Measurements from ENCODE around the gene INTS2. TPM values are rescaled to one million over a fixed set of nuclear protein-coding genes. Genes with fewer than 3 reads are reported as not detected.

The INTS2 gene
- 10 to 100 TPM; 13.5 to 18.5 TPM for total RNA-seq
- 1 to 10 TPM; 2.4 to 3.4 TPM for polyA plus RNA-seq
- long read RNA-seq, donor 1, full-length matches to known transcripts = 2 of 2 reads
- long read RNA-seq, donor 1, partial matches to known transcripts = 0 of 2 reads
- long read RNA-seq, donor 1, other reads (novel, unspliced or antisense) = 0 of 2 reads
- long read RNA-seq, donor 2 = 0 reads
- long read RNA-seq, donor 3 = 0 reads
- long read RNA-seq, donor 4 = 0 reads
- long read RNA-seq, donor 5 = 0 reads

GRCh38 chr17:61927208-61928100, at the start of gene INTS2:
INTS2 (minus strand) TSS chr17:61927982; CDS start chr17:61926644, 1,338 bp downstream.
- Histone ChIP-seq H3K36me3 (ENCODE audit: control insufficient read depth in 4 of 4, insufficient read depth in 4 of 4, low read length in 4 of 4) (peaks cover 0 to 12% (median 2%) of the 10 kb centered on the region in 4 donors), H3K9me3 (ENCODE audit: control insufficient read depth in 4 of 4, insufficient read depth in 3 of 4, low read length in 3 of 4) (no peaks in the 10 kb centered on the region), H3K4me1 (ENCODE audit: control insufficient read depth in 5 of 5, insufficient read depth in 5 of 5, low read length in 5 of 5) (peaks cover 0 to 14% (median 6%) of the 10 kb centered on the region in 5 donors), H3K27me3 (ENCODE audit: control insufficient read depth in 3 of 3, insufficient read depth in 3 of 3, low read length in 2 of 3) (no peaks in the 10 kb centered on the region), H3K27ac (ENCODE audit: low read depth in 1 of 2, low read length in 1 of 2) (peak within 1 kb of the TSS; percentile 40 to 89), H3K9ac (ENCODE audit: insufficient read depth in 1 of 2, low read length in 2 of 2) (peak within 1 kb of the TSS; percentile 86 to 97), H3K4me3 (peak within 1 kb of the TSS; percentile 71)
- peak; percentile 95 for ATAC-seq (ENCODE audit: insufficient read depth, low FRiP score)
- 0% methylated on average over 58 of the region's 58 CpGs for WGBS, 2 donors
- peak; percentile 97 to 98 (median 97) for DNase-seq
- TF ChIP-seq, protein P1, sequence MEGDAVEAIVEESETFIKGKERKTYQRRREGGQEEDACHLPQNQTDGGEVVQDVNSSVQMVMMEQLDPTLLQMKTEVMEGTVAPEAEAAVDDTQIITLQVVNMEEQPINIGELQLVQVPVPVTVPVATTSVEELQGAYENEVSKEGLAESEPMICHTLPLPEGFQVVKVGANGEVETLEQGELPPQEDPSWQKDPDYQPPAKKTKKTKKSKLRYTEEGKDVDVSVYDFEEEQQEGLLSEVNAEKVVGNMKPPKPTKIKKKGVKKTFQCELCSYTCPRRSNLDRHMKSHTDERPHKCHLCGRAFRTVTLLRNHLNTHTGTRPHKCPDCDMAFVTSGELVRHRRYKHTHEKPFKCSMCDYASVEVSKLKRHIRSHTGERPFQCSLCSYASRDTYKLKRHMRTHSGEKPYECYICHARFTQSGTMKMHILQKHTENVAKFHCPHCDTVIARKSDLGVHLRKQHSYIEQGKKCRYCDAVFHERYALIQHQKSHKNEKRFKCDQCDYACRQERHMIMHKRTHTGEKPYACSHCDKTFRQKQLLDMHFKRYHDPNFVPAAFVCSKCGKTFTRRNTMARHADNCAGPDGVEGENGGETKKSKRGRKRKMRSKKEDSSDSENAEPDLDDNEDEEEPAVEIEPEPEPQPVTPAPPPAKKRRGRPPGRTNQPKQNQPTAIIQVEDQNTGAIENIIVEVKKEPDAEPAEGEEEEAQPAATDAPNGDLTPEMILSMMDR (IDR thresholded peaks at IDR 0.05; ENCODE audit: control extremely low read depth, extremely low read depth) = no peak

DNA sequence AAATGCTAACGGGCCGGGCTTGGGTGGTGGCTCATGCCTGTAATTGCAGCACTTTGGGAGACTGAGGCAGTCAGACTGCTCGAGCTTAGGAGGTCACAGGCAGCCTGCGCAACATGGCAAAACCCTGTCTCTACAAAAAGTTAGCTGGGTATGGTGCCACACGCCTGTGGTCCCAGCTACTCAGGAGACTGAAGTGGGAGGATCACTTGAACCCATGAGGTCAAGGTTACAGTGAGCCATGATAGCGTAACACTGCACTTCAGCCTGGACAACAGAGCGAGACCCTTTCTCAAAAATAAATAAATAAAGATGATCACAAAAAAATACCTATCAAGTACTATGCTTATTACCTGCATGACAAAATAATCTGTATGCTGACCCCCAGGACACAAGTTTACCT, 46.3 kb upstream of the INTS2 start:
- DNase-seq (no peak), ATAC-seq (ENCODE audit: insufficient read depth, low FRiP score) (no peak)
- no peak overlapping the region for H3K4me3 ChIP-seq
- H3K9me3 ChIP-seq (ENCODE audit: control insufficient read depth in 4 of 4, insufficient read depth in 3 of 4, low read length in 3 of 4) = no peaks in the 10 kb centered on the region
- H3K27me3 ChIP-seq (ENCODE audit: control insufficient read depth in 3 of 3, insufficient read depth in 3 of 3, low read length in 2 of 3) = no peaks in the 10 kb centered on the region
- H3K27ac ChIP-seq (ENCODE audit: low read depth in 1 of 2, low read length in 1 of 2) = no peak overlapping the region
- 95% methylated on average over 7 of the region's 7 CpGs for WGBS, 2 donors
- peaks cover 12 to 20% (median 16%) of the 10 kb centered on the region in 4 donors for H3K36me3 ChIP-seq (ENCODE audit: control insufficient read depth in 4 of 4, insufficient read depth in 4 of 4, low read length in 4 of 4)
- H3K4me1 ChIP-seq (ENCODE audit: control insufficient read depth in 5 of 5, insufficient read depth in 5 of 5, low read length in 5 of 5) = no peaks in the 10 kb centered on the region
- H3K9ac ChIP-seq (ENCODE audit: insufficient read depth in 1 of 2, low read length in 2 of 2) = no peak overlapping the region
- TF ChIP-seq, protein P1 (IDR thresholded peaks at IDR 0.05; ENCODE audit: control extremely low read depth, extremely low read depth) = no peak

GRCh38 chr17:61972311-61972710, 44.5 kb upstream of the INTS2 start:
- no peak for DNase-seq
- peaks cover 14 to 23% (median 19%) of the 10 kb centered on the region in 4 donors for H3K36me3 ChIP-seq (ENCODE audit: control insufficient read depth in 4 of 4, insufficient read depth in 4 of 4, low read length in 4 of 4)
- no peak for ATAC-seq (ENCODE audit: insufficient read depth, low FRiP score)
- H3K4me3 ChIP-seq = no peak overlapping the region
- no peaks in the 10 kb centered on the region for H3K4me1 ChIP-seq (ENCODE audit: control insufficient read depth in 5 of 5, insufficient read depth in 5 of 5, low read length in 5 of 5)
- H3K9ac ChIP-seq (ENCODE audit: insufficient read depth in 1 of 2, low read length in 2 of 2) = no peak overlapping the region
- no peaks in the 10 kb centered on the region for H3K9me3 ChIP-seq (ENCODE audit: control insufficient read depth in 4 of 4, insufficient read depth in 3 of 4, low read length in 3 of 4)
- H3K27ac ChIP-seq (ENCODE audit: low read depth in 1 of 2, low read length in 1 of 2) = no peak overlapping the region
- no peaks in the 10 kb centered on the region for H3K27me3 ChIP-seq (ENCODE audit: control insufficient read depth in 3 of 3, insufficient read depth in 3 of 3, low read length in 2 of 3)
- TF ChIP-seq, protein P1 (IDR thresholded peaks at IDR 0.05; ENCODE audit: control extremely low read depth, extremely low read depth) = no peak

All from lung (tissue), 16 donors.